Measurements from ENCODE around the gene GMPS. TPM values are rescaled to one million over a fixed set of nuclear protein-coding genes. Genes with fewer than 3 reads are reported as not detected.

The GMPS gene
- total RNA-seq, 1 experiment from 2014 or later, result 185 TPM

DNA sequence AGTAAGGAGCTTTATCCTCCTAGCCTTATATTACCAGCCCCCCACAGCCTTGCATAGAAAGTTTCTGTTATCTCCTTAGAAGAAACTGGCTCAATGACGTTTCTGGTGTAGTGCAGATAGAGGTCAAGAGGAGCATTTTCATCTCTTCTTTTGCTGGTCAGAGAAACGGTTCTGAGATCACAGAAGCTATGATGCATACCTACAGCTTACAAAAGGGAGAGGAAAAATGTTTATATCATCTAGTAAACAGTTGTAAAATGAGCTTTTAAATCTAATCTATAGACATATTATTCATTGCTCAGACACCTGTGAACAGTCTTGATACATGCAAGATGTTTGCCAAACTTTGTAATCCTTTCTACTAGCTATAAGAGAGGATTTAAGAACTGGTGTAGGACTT is 68.0 kb downstream of the GMPS start:
- DNase-seq (ENCODE audit: low spot score), result no peak
- no TSS peak for BruUV-seq (replicated peaks)
- no peaks in the 10 kb centered on the region for H3K9me3 ChIP-seq (ENCODE audit: low read depth, low read length, poor library complexity, severe bottlenecking)

DNA sequence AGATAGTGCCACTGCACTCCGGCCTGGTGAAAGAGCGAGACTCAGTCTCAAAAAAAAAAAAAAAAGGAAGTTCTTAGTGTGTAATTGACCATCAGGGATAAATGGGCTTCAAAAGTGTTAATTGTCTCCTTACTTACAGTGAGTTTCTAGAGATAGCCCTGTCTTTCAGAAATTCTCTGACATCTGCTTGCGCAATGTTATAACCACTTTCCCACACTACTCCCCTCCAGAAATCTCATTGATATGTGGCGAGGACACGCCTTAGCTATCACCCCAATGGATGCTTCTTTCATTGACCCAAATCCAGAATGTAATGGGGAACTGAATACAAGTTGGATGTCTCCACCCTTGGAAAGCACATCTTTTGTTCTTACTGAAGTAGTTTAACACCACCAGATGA is 70.9 kb downstream of the GMPS start:
- ChIA-PET CTCF (no interaction called here), POLR2A (ENCODE audit: low non-redundant PET) (interaction anchor here (0.6 kb wide), 1 partner anchor 136 kb away, joined by 4 read pairs; no protein-coding TSS in a partner anchor)
- DNase-seq (ENCODE audit: low spot score), result no peak
- no TSS peak for BruUV-seq (replicated peaks)
- intact Hi-C loops (cut with micrococcal nuclease; ENCODE audit: unreplicated experiment), result no loop called here
- Histone ChIP-seq H3K4me3 (ENCODE audit: low read depth, low read length, poor library complexity, severe bottlenecking) (no peak overlapping the region), H3K36me3 (ENCODE audit: insufficient read depth, low read length, poor library complexity, severe bottlenecking) (peaks cover 39% of the 10 kb centered on the region), H3K27me3 (replicated peaks; ENCODE audit: insufficient read depth, low read depth, low read length, poor library complexity) (no peaks in the 10 kb centered on the region), H3K9me3 (ENCODE audit: low read depth, low read length, poor library complexity, severe bottlenecking) (no peaks in the 10 kb centered on the region), H3K27ac (ENCODE audit: low read depth, low read length, poor library complexity, severe bottlenecking) (no peak overlapping the region), H3K4me1 (ENCODE audit: insufficient read depth, low read length, poor library complexity, severe bottlenecking) (peaks cover 3% of the 10 kb centered on the region)
- no peak for TF ChIP-seq EZH2 (IDR thresholded peaks at IDR 0.05; ENCODE audit: borderline replicate concordance, low read depth, low read length, poor library complexity, severe bottlenecking)
- TF ChIP-seq, protein P1, sequence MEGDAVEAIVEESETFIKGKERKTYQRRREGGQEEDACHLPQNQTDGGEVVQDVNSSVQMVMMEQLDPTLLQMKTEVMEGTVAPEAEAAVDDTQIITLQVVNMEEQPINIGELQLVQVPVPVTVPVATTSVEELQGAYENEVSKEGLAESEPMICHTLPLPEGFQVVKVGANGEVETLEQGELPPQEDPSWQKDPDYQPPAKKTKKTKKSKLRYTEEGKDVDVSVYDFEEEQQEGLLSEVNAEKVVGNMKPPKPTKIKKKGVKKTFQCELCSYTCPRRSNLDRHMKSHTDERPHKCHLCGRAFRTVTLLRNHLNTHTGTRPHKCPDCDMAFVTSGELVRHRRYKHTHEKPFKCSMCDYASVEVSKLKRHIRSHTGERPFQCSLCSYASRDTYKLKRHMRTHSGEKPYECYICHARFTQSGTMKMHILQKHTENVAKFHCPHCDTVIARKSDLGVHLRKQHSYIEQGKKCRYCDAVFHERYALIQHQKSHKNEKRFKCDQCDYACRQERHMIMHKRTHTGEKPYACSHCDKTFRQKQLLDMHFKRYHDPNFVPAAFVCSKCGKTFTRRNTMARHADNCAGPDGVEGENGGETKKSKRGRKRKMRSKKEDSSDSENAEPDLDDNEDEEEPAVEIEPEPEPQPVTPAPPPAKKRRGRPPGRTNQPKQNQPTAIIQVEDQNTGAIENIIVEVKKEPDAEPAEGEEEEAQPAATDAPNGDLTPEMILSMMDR (conservative IDR thresholded peaks at IDR 0.05; ENCODE audit: low read depth, low read length), result no peak

More for the DNA sequence above, 68.0 kb downstream of the GMPS start:
- peaks cover 65% of the 10 kb centered on the region for H3K36me3 ChIP-seq (ENCODE audit: insufficient read depth, low read length, poor library complexity, severe bottlenecking)
- POLR2A ChIA-PET (ENCODE audit: low non-redundant PET), result no interaction called here
- CTCF ChIA-PET, result no interaction called here
- H3K27me3 ChIP-seq (replicated peaks; ENCODE audit: insufficient read depth, low read depth, low read length, poor library complexity), result no peaks in the 10 kb centered on the region
- H3K27ac ChIP-seq (ENCODE audit: low read depth, low read length, poor library complexity, severe bottlenecking), result no peak overlapping the region
- intact Hi-C loops (cut with micrococcal nuclease; ENCODE audit: unreplicated experiment), result no loop called here
- TF ChIP-seq EZH2 (IDR thresholded peaks at IDR 0.05; ENCODE audit: borderline replicate concordance, low read depth, low read length, poor library complexity, severe bottlenecking), result no peak
- TF ChIP-seq, protein P1 (conservative IDR thresholded peaks at IDR 0.05; ENCODE audit: low read depth, low read length), result no peak
- H3K4me1 ChIP-seq (ENCODE audit: insufficient read depth, low read length, poor library complexity, severe bottlenecking), result no peaks in the 10 kb centered on the region
- H3K4me3 ChIP-seq (ENCODE audit: low read depth, low read length, poor library complexity, severe bottlenecking), result no peak overlapping the region

DNA sequence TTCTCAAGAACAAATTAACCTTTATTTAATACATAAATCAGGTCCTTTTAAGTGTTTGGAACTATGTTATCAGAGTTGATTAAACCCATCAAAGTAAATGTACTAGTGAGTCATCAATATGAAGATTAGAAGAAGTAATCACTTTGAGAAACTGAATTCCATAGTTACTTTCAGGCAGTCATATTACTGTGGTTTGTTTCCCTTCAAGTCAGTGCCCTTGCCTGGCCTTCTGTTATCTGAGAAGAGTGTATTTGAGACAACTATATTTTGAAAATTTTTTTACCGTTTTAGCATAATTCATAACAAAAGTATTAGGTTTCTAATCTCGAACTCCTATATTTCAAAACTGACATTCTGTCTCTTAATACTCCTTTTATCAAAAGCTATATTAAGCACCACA is 73.6 kb downstream of the GMPS start:
- TF ChIP-seq, protein P1 (conservative IDR thresholded peaks at IDR 0.05; ENCODE audit: low read depth, low read length), result no peak
- no peak for TF ChIP-seq EZH2 (IDR thresholded peaks at IDR 0.05; ENCODE audit: borderline replicate concordance, low read depth, low read length, poor library complexity, severe bottlenecking)
- POLR2A ChIA-PET (ENCODE audit: low non-redundant PET), result interaction anchor here (0.6 kb wide), 1 partner anchor 11 kb away, joined by 3 read pairs; no protein-coding TSS in a partner anchor
- H3K27me3 ChIP-seq (replicated peaks; ENCODE audit: insufficient read depth, low read depth, low read length, poor library complexity), result no peaks in the 10 kb centered on the region
- H3K9me3 ChIP-seq (ENCODE audit: low read depth, low read length, poor library complexity, severe bottlenecking), result no peaks in the 10 kb centered on the region
- CTCF ChIA-PET, result no interaction called here
- no peak overlapping the region for H3K27ac ChIP-seq (ENCODE audit: low read depth, low read length, poor library complexity, severe bottlenecking)
- H3K4me3 ChIP-seq (ENCODE audit: low read depth, low read length, poor library complexity, severe bottlenecking), result no peak overlapping the region
- intact Hi-C loops (cut with micrococcal nuclease; ENCODE audit: unreplicated experiment), result no loop called here
- no TSS peak for BruUV-seq (replicated peaks)
- no peak for DNase-seq (ENCODE audit: low spot score)
- H3K4me1 ChIP-seq (ENCODE audit: insufficient read depth, low read length, poor library complexity, severe bottlenecking), result peaks cover 3% of the 10 kb centered on the region
- H3K36me3 ChIP-seq (ENCODE audit: insufficient read depth, low read length, poor library complexity, severe bottlenecking), result peaks cover 12% of the 10 kb centered on the region
